Measurements from ENCODE around the gene DLL4.

DLL4 gene

DNA sequence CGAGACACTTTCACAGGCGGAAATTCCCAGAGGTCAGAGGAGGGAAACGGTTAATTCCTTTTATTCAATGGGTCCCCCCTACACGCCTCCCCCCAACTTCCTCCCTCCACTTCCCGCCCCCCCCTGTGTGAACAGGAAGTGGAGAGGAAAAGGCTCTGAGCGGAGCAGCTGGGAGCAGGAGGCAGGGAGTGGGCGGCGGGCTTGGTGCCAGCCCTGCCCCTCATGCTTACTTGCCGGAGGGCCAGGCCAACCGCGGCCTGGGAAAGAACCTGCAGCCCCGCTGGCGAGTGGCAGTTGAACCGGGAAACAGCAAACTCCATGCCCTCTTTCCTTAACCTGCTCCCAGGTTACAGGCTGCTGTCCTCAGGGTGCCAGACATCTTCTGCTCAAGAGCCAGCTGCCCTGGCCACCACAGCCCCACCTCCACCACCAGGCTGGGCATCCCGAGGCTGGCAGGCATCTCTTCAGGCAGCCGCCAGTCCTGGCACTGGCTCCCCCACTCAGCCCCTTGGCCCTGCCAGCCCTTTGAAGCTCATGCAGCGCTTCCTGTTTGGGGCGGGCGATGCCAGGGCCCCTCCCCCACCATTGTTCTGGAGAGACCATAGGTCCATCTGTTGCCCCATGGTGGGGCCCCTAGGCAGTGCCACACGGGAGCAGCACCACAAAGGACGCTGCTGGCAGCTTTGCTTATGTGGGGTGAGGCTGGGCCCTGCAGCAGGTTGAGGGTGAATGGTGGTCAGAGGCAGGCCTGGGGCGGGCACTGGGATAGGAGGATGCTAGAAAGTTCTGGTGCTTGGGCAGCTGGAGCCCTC lies 21.9 kb upstream of the DLL4 start:
- no peak for DNase-seq

DNA sequence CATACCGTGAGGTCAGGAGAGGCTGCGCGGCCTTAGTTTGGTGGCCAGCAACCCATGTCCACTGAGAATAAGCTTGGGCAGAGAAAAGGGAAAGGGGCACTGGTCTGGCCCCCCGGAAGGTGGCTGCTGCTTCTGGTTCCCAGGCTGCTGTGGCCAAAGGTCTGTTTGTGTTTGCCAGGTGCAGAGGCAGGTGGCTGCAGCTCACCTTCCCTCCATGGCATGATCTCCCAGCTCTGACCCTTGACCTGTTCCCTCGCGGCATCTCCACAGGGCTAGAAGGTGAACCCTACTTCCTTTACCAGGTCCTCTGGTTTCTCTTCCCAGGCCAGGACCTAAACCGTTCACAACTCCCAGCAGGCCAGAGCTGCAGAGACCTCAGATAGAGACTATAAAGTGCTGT lies 21.0 kb upstream of the DLL4 start:
- no peak for DNase-seq

DNA sequence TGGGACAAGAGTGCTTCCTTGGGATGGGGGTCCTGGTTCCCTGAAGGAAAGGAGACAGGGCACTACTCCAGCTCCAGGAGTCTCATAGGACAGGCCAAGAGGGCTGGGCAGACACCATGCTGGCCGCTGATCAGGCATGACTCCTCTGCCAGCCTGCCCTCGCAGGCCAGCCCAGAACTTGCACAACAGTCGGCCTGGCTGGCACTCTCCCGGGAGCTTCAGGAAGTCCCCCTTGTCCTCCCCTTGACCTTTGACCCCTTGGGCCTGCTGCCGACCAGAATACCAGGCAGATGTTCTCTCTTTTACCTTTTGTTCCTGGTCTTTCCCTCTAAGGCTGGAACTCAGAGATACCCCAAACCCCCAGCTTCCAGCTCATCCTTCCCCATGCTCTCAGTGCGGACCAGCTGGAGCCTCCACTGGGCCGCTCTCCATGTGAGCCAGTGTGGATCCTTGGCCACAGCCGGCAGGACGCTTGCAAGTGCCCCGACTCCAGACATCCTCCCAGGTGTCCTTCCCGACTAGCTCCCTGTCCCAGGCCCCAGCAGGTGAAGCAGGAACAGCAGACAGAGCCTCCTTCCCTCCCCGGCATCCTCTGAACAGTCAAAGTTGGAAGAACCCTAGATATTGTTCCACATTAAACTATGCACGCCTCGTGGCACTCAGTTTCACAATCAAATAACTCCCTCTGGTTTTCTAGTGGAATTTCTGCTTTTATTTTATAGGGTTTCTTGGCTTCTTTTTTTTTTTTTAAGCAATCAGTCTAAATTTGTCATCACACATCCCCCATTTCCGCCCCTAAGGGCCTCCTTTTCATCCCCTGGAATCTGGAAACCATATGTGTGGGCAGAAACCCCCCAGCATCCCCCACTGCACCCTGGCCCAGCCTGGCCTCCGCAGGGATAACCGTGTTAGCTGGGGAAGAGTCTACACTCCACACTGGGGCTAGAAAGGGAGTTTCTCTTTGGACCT lies 19.2 kb upstream of the DLL4 start:
- DNase-seq, result no peak

DNA sequence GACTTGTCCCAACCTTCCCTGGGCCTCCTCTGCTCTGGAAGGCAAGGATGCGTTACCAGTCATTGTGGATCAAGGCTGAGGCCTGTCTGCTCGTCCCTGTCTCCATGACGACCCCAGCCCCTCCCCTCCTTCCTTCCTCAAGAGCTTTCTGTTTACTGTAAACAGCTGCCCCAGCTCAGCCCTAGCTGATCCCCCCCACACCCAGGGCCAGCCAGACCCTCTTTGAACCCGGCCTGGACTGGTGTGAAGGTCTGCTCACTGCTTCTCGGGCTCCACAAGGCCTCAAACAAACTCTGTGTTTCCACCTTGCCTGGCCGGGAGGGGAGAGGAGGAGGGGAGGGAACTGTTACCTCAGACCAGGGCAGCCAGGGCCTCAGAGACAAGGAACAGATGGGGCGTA lies 18.0 kb upstream of the DLL4 start:
- no peak for DNase-seq

DNA sequence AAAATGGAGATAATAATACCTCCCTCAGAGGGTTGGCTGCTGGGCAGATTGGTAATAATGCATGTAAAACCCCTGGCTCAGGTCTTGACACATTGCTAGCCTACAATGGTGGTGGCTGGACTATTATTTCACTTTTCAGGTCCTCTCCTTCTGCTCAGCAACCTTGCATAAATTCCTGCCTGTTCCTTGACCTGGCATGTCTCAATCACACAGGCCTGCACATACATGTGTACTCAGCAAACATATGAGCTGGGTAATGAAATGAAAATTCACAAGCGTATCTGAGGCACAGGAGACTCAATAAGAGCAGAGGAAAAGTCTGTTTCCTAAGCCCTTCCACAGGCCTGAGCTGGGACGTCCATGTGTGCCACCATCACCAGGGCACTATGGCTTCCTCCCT lies 17.4 kb upstream of the DLL4 start:
- no peak for DNase-seq

DNA sequence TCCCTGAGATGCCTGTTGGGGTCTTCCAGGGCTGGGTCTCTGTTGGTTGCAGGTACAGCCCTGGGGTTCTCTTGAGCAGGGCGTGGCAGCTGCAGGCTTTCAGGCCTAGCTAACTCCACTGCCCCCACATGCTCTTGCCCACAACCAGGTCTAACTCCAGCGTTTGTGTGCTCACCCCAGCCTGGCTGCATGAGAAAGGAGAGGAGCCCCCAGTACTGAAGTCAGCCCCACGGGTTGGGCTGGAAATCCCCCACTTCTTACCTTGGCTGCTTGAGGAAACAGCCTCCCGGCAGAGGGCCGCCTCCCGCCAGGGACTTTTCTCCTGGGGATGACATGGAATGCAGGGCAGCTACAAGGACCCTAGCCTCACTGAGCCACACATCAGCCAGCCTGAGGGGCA lies 16.7 kb upstream of the DLL4 start:
- DNase-seq, result no peak

DNA sequence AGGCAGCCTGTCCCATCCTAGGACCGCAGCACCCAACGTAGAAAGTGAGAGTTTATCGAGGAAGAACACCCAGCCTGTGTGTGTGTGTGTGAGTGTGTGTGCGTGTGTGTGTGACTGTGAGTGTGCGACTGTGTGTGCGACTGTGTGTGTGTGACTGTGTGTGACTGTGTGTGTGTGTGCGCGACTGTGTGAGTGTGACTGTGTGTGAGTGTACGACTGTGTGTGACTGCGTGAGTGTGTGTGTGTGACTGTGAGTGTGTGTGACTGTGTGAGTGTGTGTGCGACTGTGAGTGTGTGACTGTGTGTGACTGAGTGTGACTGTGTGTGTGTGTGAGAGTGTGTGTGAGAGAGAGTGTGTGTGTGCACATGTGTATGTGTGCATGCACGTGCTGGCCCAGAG lies 15.1 kb upstream of the DLL4 start:
- DNase-seq, result no peak

DNA sequence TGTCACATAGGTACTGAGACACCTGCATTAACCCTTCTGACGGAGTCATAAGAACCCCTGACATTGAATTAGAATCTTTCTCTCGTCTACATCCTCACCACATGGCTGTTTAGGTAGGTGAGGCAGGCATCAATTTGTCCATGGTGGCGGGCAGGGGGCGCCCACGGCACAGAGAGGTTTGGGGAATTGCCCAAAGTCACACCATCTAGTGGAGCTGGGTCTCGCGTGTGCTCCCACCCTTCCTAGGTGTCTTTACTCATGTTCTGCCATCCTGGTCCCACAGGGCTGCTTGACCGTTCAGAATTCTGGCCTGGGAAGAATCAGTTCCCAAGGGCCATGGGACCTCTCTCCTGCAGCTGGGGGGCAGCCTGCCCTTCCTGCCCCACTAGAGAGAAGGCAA lies 14.7 kb upstream of the DLL4 start:
- DNase-seq, result no peak

DNA sequence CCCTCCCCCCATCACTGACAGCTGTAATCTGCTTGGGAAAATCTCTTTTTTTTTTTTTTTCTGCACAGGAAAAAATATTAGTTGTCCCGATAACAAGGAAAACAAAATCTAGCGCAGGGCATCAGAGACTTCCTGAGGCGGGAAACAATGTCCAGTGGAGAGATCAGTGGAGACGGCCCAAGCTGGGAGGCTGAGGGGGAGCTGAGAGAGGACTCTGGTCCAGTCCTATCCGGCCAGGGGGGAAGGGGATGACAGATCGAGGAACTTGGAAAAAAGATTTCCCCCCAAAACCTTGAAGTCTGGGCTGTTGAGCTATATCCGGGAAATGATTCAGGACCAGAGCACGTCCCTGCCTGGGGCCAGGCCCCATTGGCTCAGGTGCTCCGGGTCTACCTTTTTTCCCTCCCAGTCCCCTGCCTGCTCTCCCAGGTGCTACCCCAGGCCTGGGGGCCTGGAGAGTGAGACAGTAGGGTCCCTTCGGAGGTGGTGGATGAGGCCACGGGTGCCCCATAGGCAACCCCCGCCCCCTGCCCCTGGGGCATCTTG lies 14.0 kb upstream of the DLL4 start:
- DNase-seq, result no peak

DNA sequence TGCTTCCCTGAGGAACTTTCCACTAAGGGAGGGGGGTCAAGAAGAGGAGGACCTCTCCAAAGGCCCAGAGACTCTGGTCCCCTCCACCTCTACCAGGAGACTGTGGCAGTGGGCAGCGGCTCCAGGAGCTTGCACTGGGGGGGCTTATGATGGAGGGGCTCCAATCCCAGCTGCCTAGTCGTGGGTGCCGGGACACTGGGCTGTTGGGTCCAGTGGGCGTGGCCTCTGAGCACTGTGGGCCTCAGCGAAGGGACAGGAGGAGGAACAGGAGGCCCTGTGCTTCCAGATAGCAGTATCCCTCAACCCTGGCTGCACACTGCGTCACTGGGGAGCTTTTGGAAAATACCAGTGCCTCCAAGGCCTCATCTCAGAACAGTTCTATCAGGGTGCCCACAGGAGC lies 13.5 kb upstream of the DLL4 start:
- DNase-seq, result no peak

DNA sequence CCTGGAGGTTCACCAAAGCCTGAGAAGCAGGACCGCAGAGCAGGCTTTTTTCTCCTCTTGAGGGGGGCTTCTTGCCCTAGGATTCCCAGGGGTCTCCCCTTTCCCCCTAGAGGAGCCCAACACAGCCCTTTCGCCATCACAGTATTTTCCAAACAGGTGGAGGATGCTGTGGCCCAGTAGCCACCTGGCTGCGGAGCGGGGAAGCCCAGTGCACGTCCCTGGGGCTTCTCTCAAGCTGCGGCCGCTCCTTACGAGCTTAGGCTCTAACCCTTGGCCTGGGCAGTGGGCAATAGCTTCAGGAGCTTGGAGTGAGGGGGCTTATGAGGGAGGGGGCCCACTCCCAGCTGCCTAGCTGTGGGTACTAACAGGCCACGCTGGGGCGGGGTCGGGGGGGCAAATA lies 11.6 kb upstream of the DLL4 start:
- no peak for DNase-seq

DNA sequence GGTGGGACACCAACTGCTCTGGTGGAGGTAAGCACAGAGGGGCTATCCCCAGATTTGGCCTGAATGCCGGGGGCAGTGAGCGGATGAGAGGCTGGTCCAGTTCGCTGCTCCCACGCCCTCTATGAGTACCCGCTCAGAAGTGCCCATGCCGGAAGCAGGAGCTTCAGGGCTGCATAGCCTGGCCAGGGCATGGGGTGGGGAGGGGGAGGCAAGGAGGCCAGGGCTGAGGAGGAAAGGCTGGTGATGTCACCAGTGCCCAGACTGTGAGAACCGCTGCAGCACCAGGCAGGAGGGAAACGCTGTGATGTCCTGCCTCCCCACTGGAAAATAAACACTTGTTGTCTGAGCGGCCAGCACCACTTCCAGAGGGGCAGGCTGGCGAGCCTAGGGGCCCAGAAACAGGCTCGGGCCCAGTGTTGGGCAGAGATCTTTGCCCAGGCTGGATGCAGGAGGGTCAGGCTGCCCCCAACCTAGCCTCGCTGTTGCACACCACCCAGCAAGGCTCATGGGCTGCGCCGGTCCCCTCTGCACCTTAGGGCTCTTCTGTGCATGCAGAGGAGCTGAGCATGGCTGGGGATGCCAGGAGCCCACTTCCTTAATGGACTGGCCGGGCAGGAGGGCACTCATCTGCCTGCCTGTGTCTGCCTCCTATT lies 10.9 kb upstream of the DLL4 start:
- DNase-seq, result no peak

DNA sequence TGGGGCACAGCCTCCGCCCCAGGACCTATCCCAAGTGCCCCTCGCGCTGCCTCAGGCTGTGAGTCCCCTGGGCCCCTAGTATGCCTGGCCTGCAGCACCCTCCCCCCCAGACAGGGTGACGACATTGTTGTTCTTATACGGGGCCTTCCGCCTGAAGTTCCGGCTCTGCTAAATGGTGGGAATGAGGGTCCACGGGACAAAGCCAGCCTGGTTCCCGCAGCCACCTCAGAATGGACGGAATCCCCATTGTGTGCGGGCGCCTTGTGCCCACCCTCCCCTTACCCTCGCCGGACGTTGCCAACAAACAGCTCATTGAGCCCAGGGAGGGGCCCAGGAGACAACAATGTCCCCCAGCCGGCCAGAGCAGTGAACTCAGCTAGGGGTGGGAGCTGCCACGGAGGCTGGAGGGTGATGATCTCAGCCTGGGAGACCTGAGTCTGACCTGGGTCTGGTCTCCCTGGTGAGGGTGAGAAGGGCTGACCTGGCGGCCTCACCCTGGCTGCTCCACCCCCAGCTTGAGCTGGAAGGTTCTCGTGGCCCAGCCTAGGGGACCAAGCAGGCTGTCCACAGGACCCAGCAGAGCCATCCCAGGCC lies 10.2 kb upstream of the DLL4 start:
- DNase-seq, result no peak

DNA sequence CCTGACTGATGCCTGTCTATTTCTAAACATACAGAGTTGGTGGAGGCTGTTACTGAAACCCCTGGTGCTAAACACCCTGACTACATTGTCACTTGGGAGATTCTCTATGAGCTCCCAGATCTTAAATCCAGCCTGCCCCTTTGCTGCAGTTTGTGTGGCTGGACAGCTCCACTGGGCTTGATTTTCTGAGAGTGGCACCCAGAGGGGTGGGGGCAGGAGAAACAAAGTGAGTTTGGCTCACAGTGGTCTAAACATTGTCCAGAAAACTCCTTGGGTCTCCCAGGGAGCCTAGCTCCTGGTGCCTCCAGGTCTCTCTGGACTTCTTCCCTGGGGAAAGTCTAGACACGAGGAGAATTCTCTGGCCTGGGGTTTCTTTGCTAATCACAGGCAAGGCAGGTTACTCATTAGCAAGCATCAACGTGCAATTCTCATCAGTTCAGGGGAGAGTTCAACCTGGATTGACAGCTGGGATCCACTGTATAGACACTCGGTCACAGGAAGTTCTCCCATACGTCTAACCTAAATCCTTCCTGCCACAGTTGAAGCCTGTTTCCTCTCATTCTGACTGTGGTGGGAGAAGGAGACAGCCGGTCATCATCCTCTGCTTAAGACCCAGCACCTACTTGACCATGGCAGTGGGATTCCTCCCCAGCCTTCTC lies 7.1 kb upstream of the DLL4 start:
- no peak for DNase-seq

DNA sequence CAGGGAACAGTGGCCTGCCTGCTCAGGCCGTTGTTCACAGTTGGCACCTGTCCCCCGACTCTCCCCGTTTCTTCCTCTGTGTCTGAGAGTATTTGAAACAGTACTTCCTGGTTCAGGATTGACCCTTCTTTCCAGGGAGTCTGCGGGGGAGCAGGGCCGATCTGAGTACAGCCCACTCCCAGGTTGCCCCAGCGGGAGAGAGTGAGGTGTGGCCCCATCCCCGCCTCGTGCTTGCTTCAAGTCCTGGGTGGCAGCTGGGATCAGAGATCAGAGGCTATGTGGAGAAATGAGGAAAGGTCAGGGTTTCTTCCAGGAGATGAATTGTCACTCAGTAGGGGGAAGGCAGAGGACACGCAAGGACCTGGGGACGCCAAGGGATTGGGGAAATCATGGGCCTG lies 6.5 kb upstream of the DLL4 start:
- no peak for DNase-seq

DNA sequence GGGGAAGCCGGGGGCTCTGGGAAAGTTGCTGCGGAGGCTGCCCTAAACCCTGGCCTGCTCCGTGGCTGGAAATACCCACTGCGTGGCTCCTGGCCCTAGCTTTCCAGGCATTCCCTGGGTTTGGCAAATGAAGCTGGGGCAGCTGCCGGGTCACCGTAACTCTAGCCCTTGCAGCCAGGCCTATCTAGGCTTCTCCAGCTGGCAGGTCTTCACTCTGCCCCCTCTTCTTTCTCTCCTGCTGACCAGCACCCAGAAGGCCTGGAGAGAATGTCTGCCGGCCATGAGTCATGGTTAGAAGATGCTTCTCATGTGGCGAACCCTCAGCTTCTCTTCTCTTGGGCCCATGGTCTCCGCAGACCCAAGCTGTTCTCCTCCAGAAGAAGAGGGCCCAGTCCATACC lies 5.6 kb upstream of the DLL4 start:
- no peak for DNase-seq

DNA sequence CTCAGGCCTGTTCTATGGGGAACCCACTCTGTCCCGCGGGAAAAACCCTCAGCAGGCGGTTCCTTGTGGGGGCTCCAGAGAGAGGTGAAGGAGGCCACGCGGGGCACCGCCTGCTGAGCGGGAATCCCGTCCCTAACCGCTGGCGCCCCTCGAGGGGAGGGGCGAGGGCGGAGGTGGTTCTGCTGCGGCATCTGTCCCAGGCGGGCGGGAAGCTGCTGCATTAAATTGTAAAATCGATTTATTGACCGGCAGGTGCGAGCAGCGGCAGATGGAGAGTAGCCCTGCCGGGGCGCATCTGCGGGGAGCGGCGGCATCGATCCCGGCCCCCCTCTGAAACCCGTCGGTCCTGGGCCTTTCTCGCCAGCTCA lies 3.7 kb upstream of the DLL4 start:
- no peak for DNase-seq

DNA sequence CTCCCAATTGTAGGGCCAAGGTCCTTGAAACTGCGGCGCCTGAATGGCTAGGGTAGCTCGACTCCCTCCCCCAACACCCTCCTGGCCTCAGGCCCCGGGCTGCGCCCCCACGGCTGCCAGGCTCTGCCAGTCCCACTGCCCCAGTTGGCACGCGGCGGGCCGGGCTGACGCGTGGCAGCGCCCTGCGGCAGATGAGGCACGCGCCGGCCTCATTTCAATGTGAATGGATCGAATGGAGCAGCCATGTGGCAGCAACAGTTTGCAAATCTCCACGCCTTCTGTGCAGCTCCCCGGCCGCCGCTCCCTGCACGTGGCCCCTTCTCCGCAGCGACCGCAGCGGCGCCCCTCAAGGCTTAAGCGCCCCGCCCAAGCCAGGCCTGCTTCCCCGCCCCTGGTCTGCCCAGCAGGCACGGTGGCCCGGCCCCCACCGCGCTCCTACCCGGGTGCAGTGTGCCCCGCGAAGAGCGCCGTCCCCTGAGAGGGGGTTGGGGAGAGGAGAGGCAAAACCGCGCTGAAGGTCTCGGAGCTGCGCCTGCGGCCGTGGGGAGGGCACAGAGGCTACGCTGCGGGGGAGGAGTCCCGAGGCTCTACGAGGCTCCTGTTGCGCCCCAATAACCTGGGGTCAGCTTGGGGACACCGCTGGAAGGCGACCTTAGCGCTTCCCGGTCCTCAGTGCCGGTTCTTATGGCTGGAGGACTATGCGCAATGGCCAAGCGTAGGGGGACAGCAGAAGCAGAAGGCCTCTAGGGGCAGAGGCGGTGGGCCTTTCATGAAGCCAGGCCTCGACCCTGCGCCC lies 3.1 kb upstream of the DLL4 start:
- no peak for DNase-seq

DNA sequence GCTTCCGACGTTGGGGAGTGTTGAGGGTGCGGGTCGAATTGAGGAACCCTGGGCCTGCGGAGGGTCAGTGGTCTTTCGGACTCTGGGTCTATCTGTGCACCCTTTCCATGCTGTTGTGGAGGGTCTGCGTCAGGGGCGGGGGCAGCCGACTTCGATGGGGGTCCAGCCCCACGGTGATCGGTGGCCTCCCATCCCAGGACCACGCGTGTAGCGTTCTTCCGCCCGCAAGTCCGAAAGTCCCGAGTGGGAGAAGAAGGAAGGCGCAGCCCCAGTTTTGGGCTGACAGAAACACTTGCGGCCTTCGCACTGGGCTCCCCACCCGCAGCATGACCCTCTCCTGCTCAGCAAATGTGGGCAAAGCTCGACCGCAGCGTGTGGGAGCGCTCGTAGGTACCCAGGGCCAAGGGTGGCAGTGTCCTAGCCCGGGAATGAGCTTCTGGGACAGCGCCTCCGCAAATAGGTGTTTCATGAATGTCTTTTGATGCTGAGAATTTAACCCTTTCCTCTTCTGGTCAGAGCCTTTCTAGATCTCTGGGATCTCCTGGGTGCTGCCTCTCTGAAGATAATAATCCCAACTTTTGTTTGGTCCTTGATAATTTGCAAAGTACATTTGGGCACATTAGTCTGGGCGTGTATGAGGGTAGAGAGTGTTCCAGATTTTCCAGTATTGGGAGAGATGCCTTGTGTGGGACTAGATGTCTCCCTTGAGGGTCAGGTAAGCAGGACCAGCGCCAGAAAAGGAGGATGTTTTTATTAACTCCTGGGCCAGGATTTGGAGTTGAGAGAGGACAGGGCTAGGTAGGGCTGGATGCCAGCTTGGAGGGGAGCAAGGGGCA lies 2.3 kb upstream of the DLL4 start:
- no peak for DNase-seq

DNA sequence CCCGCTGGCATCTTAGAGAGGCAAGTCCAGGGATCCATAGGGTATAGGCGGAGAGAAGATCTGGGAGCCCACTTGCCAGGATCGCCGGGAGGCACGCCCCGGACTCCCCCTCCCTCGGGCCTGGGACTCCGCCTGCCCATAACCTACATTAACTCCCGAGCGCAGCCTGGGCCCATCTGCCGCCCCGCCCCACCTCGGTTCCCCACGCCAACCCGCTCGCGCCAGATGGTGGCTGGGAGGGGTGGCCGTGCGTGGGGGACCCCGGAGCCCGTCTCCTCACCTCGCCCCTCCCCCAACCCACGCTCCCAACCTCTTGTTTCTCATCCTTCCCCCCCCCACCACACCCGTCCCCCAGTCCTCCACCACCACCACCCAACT lies 1.7 kb upstream of the DLL4 start:
- no peak for DNase-seq
